HepG2 (cell line): ENCODE results near the gene TSPAN18.

Experiments used
- CEBPB ChIP-seq: IDR thresholded peaks from 2 replicates; pipeline ENCODE4 v1.6.1; 2011; ENCODE audit warnings: low read depth, low read length, improper control_type of control experiment, borderline replicate concordance
- FOSL1 ChIP-seq: sonication (generic); formaldehyde crosslinking; IDR thresholded peaks from 2 replicates; pipeline ENCODE4 v1.9.0; 2021; ENCODE audit warnings: missing genetic modification reagents, borderline replicate concordance
- GABPB1 ChIP-seq: IDR thresholded peaks from 2 replicates; pipeline ENCODE4 v1.6.1; 2016; ENCODE audit warnings: mild to moderate bottlenecking, missing genetic modification reagents, moderate library complexity, missing compliant biosample characterization
- POLR2AphosphoS5 ChIP-seq: IDR thresholded peaks from 2 replicates; pipeline ENCODE4 v1.6.1; 2012; ENCODE audit warnings: low read depth, low read length
- RFX5 ChIP-seq: IDR thresholded peaks from 2 replicates; pipeline ENCODE4 v1.6.1; 2011; ENCODE audit warnings: low read depth, low read length, improper control_type of control experiment
- ZMYM4 ChIP-seq: sonication (generic); formaldehyde crosslinking; IDR thresholded peaks from 2 replicates; pipeline ENCODE4 v1.8.1; 2023; ENCODE audit warnings: mild to moderate bottlenecking, missing genetic modification reagents
- ZNF781 ChIP-seq: sonication (generic); formaldehyde crosslinking; IDR thresholded peaks from 2 replicates; pipeline ENCODE4 v1.5.1; 2020; ENCODE audit warnings: borderline replicate concordance, mild to moderate bottlenecking, missing genetic modification reagents; ENCODE audit errors: not compliant biosample characterization
- ZSCAN29 ChIP-seq: sonication (generic); formaldehyde crosslinking; conservative IDR thresholded peaks from 2 replicates; pipeline ENCODE4 v1.4.0; 2020; ENCODE audit warnings: mild to moderate bottlenecking, missing genetic modification reagents
- TF ChIP-seq, protein P1 (sequence below): sonication (generic); formaldehyde crosslinking; IDR thresholded peaks from 2 replicates; pipeline ENCODE4 v1.4.0; 2020; ENCODE audit warnings: missing genetic modification reagents, borderline replicate concordance
- TF ChIP-seq, protein P2 (sequence below): sonication (generic); formaldehyde crosslinking; IDR thresholded peaks from 2 replicates; pipeline ENCODE4 v1.5.0; 2020; ENCODE audit warnings: mild to moderate bottlenecking, missing genetic modification reagents, moderate library complexity
- TF ChIP-seq, protein P3 (sequence below): sonication (generic); formaldehyde crosslinking; conservative IDR thresholded peaks from 2 replicates; pipeline ENCODE4 v1.8.1; 2023; ENCODE audit warnings: missing genetic modification reagents
- TF ChIP-seq, protein P4 (sequence below): sonication (generic); formaldehyde crosslinking; IDR thresholded peaks from 2 replicates; pipeline ENCODE4 v1.8.0; 2022; ENCODE audit warnings: mild to moderate bottlenecking, missing genetic modification reagents, moderate library complexity
- TF ChIP-seq, protein P5 (sequence below): sonication (generic); formaldehyde crosslinking; IDR thresholded peaks from 2 replicates; pipeline ENCODE4 v1.4.0; 2020; ENCODE audit warnings: missing genetic modification reagents

DNA sequence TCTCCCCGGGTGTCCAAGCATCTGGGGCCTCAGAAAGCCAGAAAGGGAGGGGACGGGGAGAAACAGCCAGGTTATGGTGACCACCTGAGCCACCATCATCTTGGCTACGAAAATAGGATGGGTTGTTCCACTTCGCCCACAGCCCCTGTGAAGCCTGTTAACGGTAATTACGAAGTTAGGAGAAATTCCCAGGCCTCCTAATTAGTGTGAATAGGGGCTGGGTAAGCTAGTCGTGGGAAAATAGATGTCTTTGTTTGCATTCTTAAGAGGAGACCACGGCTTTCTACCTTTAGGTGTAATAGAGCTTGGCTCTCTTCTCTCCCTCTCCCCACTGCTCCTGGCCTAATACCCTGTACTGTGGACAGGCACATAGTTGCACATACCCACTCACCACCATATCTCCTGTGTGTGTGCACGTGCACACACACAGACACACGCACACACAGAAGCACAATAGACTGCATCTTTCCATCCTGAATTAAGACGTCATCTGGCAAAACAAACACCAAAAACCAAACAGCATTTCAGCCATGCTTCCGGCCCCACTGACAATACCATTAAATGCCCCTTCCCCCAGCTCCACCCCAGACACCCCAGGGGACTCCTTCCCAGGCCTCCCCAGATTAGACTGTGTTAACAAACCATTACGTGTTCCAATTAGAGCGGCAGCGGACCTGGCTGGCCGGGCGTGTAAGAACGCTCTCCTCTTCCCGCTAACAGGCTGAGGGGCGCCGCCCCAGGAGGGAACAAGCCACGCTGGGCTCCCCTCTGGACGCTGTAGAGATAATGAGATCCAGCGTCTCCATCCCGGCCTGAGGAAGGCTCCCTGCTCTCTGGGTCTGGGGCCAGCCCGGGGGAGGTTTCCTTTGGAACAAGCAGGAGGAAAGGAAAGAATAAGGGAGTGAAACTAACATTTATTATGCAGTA is 151.1 kb downstream of the TSPAN18 start:
- TF ChIP-seq, protein P1, sequence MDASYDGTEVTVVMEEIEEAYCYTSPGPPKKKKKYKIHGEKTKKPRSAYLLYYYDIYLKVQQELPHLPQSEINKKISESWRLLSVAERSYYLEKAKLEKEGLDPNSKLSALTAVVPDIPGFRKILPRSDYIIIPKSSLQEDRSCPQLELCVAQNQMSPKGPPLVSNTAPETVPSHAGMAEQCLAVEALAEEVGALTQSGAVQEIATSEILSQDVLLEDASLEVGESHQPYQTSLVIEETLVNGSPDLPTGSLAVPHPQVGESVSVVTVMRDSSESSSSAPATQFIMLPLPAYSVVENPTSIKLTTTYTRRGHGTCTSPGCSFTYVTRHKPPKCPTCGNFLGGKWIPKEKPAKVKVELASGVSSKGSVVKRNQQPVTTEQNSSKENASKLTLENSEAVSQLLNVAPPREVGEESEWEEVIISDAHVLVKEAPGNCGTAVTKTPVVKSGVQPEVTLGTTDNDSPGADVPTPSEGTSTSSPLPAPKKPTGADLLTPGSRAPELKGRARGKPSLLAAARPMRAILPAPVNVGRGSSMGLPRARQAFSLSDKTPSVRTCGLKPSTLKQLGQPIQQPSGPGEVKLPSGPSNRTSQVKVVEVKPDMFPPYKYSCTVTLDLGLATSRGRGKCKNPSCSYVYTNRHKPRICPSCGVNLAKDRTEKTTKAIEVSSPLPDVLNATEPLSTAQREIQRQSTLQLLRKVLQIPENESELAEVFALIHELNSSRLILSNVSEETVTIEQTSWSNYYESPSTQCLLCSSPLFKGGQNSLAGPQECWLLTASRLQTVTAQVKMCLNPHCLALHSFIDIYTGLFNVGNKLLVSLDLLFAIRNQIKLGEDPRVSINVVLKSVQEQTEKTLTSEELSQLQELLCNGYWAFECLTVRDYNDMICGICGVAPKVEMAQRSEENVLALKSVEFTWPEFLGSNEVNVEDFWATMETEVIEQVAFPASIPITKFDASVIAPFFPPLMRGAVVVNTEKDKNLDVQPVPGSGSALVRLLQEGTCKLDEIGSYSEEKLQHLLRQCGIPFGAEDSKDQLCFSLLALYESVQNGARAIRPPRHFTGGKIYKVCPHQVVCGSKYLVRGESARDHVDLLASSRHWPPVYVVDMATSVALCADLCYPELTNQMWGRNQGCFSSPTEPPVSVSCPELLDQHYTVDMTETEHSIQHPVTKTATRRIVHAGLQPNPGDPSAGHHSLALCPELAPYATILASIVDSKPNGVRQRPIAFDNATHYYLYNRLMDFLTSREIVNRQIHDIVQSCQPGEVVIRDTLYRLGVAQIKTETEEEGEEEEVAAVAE (CRISPR knock-in tag) = no peak
- TF ChIP-seq FOSL1 (CRISPR knock-in tag) = no peak
- TF ChIP-seq, protein P2, sequence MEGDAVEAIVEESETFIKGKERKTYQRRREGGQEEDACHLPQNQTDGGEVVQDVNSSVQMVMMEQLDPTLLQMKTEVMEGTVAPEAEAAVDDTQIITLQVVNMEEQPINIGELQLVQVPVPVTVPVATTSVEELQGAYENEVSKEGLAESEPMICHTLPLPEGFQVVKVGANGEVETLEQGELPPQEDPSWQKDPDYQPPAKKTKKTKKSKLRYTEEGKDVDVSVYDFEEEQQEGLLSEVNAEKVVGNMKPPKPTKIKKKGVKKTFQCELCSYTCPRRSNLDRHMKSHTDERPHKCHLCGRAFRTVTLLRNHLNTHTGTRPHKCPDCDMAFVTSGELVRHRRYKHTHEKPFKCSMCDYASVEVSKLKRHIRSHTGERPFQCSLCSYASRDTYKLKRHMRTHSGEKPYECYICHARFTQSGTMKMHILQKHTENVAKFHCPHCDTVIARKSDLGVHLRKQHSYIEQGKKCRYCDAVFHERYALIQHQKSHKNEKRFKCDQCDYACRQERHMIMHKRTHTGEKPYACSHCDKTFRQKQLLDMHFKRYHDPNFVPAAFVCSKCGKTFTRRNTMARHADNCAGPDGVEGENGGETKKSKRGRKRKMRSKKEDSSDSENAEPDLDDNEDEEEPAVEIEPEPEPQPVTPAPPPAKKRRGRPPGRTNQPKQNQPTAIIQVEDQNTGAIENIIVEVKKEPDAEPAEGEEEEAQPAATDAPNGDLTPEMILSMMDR = no peak
- TF ChIP-seq RFX5 = no peak
- TF ChIP-seq, protein P3, sequence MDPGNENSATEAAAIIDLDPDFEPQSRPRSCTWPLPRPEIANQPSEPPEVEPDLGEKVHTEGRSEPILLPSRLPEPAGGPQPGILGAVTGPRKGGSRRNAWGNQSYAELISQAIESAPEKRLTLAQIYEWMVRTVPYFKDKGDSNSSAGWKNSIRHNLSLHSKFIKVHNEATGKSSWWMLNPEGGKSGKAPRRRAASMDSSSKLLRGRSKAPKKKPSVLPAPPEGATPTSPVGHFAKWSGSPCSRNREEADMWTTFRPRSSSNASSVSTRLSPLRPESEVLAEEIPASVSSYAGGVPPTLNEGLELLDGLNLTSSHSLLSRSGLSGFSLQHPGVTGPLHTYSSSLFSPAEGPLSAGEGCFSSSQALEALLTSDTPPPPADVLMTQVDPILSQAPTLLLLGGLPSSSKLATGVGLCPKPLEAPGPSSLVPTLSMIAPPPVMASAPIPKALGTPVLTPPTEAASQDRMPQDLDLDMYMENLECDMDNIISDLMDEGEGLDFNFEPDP (CRISPR knock-in tag) = no peak
- TF ChIP-seq, protein P4, sequence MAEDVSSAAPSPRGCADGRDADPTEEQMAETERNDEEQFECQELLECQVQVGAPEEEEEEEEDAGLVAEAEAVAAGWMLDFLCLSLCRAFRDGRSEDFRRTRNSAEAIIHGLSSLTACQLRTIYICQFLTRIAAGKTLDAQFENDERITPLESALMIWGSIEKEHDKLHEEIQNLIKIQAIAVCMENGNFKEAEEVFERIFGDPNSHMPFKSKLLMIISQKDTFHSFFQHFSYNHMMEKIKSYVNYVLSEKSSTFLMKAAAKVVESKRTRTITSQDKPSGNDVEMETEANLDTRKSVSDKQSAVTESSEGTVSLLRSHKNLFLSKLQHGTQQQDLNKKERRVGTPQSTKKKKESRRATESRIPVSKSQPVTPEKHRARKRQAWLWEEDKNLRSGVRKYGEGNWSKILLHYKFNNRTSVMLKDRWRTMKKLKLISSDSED = no peak
- TF ChIP-seq POLR2AphosphoS5 = no peak
- TF ChIP-seq ZSCAN29 (CRISPR knock-in tag) = no peak
- TF ChIP-seq, protein P5, sequence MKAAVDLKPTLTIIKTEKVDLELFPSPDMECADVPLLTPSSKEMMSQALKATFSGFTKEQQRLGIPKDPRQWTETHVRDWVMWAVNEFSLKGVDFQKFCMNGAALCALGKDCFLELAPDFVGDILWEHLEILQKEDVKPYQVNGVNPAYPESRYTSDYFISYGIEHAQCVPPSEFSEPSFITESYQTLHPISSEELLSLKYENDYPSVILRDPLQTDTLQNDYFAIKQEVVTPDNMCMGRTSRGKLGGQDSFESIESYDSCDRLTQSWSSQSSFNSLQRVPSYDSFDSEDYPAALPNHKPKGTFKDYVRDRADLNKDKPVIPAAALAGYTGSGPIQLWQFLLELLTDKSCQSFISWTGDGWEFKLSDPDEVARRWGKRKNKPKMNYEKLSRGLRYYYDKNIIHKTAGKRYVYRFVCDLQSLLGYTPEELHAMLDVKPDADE (CRISPR knock-in tag) = no peak
- no peak for TF ChIP-seq ZMYM4 (CRISPR knock-in tag)
- TF ChIP-seq CEBPB = no peak
- no peak for TF ChIP-seq ZNF781
- TF ChIP-seq GABPB1 (CRISPR knock-in tag) = no peak
